Mesenchymal stem cell (in vitro differentiated cells and primary cell): Measurements from ENCODE around the gene AFDN.

Experiments
- DNase-seq: peaks from one replicate; pipeline ENCODE4 v3.0.0-alpha.2; 2013
- H2AFZ ChIP-seq: one replicate; pipeline ENCODE4 v1.6.1; 2013; ENCODE audit warnings: low read depth, mild to moderate bottlenecking, control low read depth, inconsistent platforms, low read length, moderate library complexity
- H2AK5ac ChIP-seq: 2 replicates; pipeline ENCODE4 v1.6.1; 2013; ENCODE audit warnings: low read length, moderate library complexity, mild to moderate bottlenecking, inconsistent platforms; ENCODE audit not compliant: severe bottlenecking
- H2BK120ac ChIP-seq: one replicate; pipeline ENCODE4 v1.6.1; 2013; ENCODE audit warnings: low read depth, mild to moderate bottlenecking, inconsistent platforms, low read length, moderate library complexity
- H2BK12ac ChIP-seq, 2 experiments: one replicate each; pipeline ENCODE4 v1.6.1; 2013; ENCODE audit warnings: inconsistent platforms in 2 of 2, low read length in 2 of 2, mild to moderate bottlenecking in 2 of 2, moderate library complexity in 2 of 2, control low read depth in 1 of 2
- H2BK15ac ChIP-seq: one replicate; pipeline ENCODE4 v1.6.1; 2013; ENCODE audit warnings: mild to moderate bottlenecking, low read depth, inconsistent platforms; ENCODE audit not compliant: poor library complexity, severe bottlenecking
- H2BK5ac ChIP-seq: 2 replicates; pipeline ENCODE4 v1.6.1; 2013; ENCODE audit warnings: low read depth, mild to moderate bottlenecking, low read length, control low read depth, inconsistent platforms; ENCODE audit not compliant: poor library complexity, severe bottlenecking
- H3K14ac ChIP-seq, 2 experiments: one replicate each; pipeline ENCODE4 v1.6.1; 2013; ENCODE audit warnings: inconsistent platforms in 2 of 2, low read length in 2 of 2, control low read depth in 1 of 2, mild to moderate bottlenecking in 1 of 2, moderate library complexity in 1 of 2
- H3K18ac ChIP-seq, 2 experiments: one replicate each; pipeline ENCODE4 v1.6.1; 2013; ENCODE audit warnings: inconsistent platforms in 2 of 2, low read length in 2 of 2, control low read depth in 1 of 2, low read depth in 1 of 2, mild to moderate bottlenecking in 1 of 2
- H3K23ac ChIP-seq, 2 experiments: one replicate each; pipeline ENCODE4 v1.6.1; 2013; ENCODE audit warnings: inconsistent platforms in 2 of 2, low read length in 2 of 2, mild to moderate bottlenecking in 2 of 2, moderate library complexity in 2 of 2, control low read depth in 1 of 2
- H3K27ac ChIP-seq: 2 replicates; pipeline ENCODE4 v1.5.1; 2013; ENCODE audit warnings: mild to moderate bottlenecking, moderate library complexity, low read length, control low read depth, inconsistent platforms; ENCODE audit not compliant: poor library complexity, severe bottlenecking
- H3K27me3 ChIP-seq, 2 experiments: 2 replicates each; pipeline versions ENCODE4 v1.6.1 to v1.7.0; 2013; ENCODE audit warnings: low read length in 2 of 2, mild to moderate bottlenecking in 2 of 2, moderate library complexity in 2 of 2, control low read depth in 1 of 2, inconsistent platforms in 1 of 2; ENCODE audit not compliant: control insufficient read depth in 1 of 2, insufficient read depth in 1 of 2
- H3K36me3 ChIP-seq, 2 experiments: 2 replicates each; pipeline versions ENCODE4 v1.6.1 to v1.7.0; 2013; ENCODE audit warnings: low read length in 2 of 2, control low read depth in 1 of 2, inconsistent platforms in 1 of 2, low read depth in 1 of 2, mild to moderate bottlenecking in 1 of 2; ENCODE audit not compliant: insufficient read depth in 2 of 2, control insufficient read depth in 1 of 2
- H3K4ac ChIP-seq, 2 experiments: one replicate each; pipeline ENCODE4 v1.6.1; 2013; ENCODE audit warnings: inconsistent platforms in 2 of 2, low read length in 2 of 2, mild to moderate bottlenecking in 2 of 2, moderate library complexity in 2 of 2, control low read depth in 1 of 2, low read depth in 1 of 2
- H3K4me1 ChIP-seq: 2 replicates; pipeline ENCODE4 v1.6.1; 2013; ENCODE audit warnings: low read depth, low read length, control low read depth; ENCODE audit not compliant: control insufficient read depth, insufficient read depth
- H3K4me2 ChIP-seq: 2 replicates; pipeline ENCODE4 v1.6.1; 2013; ENCODE audit warnings: low read length, mild to moderate bottlenecking, inconsistent platforms; ENCODE audit not compliant: poor library complexity, severe bottlenecking
- H3K4me3 ChIP-seq, 2 experiments: 2 replicates each; pipeline versions ENCODE4 v1.5.1 to v1.7.0; 2013; ENCODE audit warnings: low read length in 2 of 2, mild to moderate bottlenecking in 2 of 2, control low read depth in 1 of 2, low read depth in 1 of 2; ENCODE audit not compliant: insufficient read depth in 1 of 2
- H3K79me1 ChIP-seq: replicated peaks from 2 replicates; pipeline ENCODE4 v1.6.1; 2013; ENCODE audit warnings: mild to moderate bottlenecking, control low read depth, low read length, inconsistent platforms; ENCODE audit not compliant: poor library complexity, severe bottlenecking
- H3K9ac ChIP-seq: 2 replicates; pipeline ENCODE4 v1.7.0; 2013; ENCODE audit warnings: mild to moderate bottlenecking, low read length, moderate library complexity
- H3K9me3 ChIP-seq: 2 replicates; pipeline ENCODE4 v1.7.0; 2013; ENCODE audit warnings: mild to moderate bottlenecking, low read length; ENCODE audit not compliant: control insufficient read depth
- H4K8ac ChIP-seq: one replicate; pipeline ENCODE4 v1.6.1; 2013; ENCODE audit warnings: inconsistent platforms, mild to moderate bottlenecking, low read length, moderate library complexity
- H4K91ac ChIP-seq: one replicate; pipeline ENCODE4 v1.6.1; 2013; ENCODE audit warnings: mild to moderate bottlenecking, low read length, inconsistent platforms
- WGBS: methylation state at CpG from one replicate; pipeline ENCODE4 v1.1.7; 2013; ENCODE audit warnings: mixed read lengths; 5-methylcytosine and 5-hydroxymethylcytosine counted together

Gene AFDN

DNA sequence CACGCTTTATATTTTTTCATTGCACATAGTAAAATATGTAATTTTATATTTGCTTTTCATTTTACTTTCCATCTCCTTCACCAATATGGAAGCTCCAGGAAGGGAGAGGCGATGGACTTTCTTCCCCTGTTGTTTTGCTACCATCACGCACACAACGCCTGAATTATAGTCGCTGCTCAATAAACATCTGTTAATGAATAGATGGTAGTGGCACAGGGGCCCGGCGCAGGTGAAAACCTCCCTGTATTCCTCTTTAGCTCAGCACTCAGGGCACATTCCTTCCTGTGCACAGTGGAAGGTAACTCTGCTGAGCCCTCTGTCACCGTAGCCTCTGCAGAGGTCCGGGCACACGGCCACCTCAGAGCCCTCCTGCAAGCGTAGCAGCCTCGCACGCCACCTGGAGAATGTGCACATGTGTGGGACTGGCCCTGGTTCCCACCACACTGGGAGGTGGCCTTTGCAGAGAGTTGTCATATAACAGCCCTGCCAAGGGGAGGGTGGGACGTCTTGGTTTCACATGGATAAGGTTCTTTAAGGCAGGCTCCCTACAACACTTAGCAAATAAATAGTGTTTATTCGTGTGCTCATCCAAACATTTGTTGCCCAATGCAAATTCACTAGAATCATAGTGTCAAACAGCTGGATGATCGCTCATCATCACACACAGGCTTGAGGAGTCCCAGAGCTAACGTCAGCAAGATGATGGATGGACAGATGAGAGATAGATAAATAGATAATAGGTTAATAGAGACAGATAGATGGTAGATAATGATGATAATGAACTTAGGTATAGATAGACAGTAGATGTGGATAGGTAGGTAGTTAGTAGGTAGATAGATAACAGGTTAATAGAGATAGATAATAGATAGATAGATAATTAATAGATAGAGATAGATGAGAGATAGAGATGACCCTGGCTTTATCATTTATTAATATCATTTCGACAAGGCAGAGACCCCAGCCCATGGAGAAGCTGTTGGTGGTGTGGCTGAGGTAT lies 32.3 kb upstream of the AFDN start:
- Histone ChIP-seq H3K9ac (no peak overlapping the region), H3K18ac (no peak overlapping the region), H3K23ac (no peak overlapping the region), H2BK5ac (no peak overlapping the region), H2BK15ac (no peak overlapping the region), H2BK12ac (no peak overlapping the region), H4K8ac (no peak overlapping the region), H3K4ac (no peak overlapping the region), H3K4me2 (no peak overlapping the region), H2BK120ac (no peak overlapping the region), H3K27ac (no peak overlapping the region), H3K14ac (no peak overlapping the region), H3K27me3 (peaks cover 5 to 38% of the 10 kb centered on the region in 2 experiments), H4K91ac (no peak overlapping the region), H2AFZ (no peak overlapping the region), H3K79me1 (no peaks in the 10 kb centered on the region), H3K4me3 (no peak overlapping the region), H3K36me3 (no peaks in the 10 kb centered on the region), H3K4me1 (no peaks in the 10 kb centered on the region), H2AK5ac (no peak overlapping the region), H3K9me3 (no peaks in the 10 kb centered on the region)
- WGBS: 93% methylated on average over 13 of the region's 18 CpGs
- DNase-seq: no peak

DNA sequence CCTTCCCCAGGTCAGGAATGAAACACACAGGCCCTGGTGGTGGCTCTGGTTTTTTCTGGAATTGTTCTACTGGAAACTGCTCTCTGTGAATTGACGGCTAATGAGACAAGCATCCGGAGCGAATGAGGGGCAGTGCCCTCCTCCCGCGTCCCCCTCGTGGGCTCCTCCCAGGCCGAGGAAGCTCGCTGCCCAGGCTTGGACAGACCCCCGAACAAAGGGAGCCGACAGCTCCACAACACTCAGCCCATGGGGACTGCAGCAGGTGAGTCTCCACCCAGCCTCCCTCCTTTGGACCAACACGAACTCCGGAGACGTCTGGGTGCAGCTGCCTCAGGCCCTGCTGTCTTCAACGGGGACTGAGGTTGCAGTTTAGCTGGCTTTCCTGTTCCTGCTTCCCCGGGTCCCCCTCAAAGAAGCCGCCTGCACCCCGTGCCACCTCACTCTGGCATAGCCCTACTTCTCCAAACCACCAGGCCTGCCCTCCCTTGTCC lies 31.3 kb upstream of the AFDN start:
- H3K4ac ChIP-seq: no peak overlapping the region
- no peak for DNase-seq
- no peaks in the 10 kb centered on the region for H3K9me3 ChIP-seq
- no peak overlapping the region for H3K9ac ChIP-seq
- no peak overlapping the region for H2BK120ac ChIP-seq
- no peak overlapping the region for H3K23ac ChIP-seq
- H4K8ac ChIP-seq: no peak overlapping the region
- H2BK5ac ChIP-seq: no peak overlapping the region
- H2BK15ac ChIP-seq: peak overlapping the region; percentile 23
- no peak overlapping the region for H3K18ac ChIP-seq
- no peak overlapping the region for H4K91ac ChIP-seq
- H3K27ac ChIP-seq: no peak overlapping the region
- H3K27me3 ChIP-seq: peaks cover 5 to 39% of the 10 kb centered on the region in 2 experiments
- 87% methylated on average over 17 of the region's 17 CpGs for WGBS
- H2AK5ac ChIP-seq: no peak overlapping the region
- no peak overlapping the region for H2BK12ac ChIP-seq
- H3K14ac ChIP-seq: no peak overlapping the region
- H3K79me1 ChIP-seq: no peaks in the 10 kb centered on the region
- no peak overlapping the region for H3K4me2 ChIP-seq
- H3K4me3 ChIP-seq: no peak overlapping the region
- H2AFZ ChIP-seq: no peak overlapping the region
- H3K4me1 ChIP-seq: no peaks in the 10 kb centered on the region
- H3K36me3 ChIP-seq: no peaks in the 10 kb centered on the region

DNA sequence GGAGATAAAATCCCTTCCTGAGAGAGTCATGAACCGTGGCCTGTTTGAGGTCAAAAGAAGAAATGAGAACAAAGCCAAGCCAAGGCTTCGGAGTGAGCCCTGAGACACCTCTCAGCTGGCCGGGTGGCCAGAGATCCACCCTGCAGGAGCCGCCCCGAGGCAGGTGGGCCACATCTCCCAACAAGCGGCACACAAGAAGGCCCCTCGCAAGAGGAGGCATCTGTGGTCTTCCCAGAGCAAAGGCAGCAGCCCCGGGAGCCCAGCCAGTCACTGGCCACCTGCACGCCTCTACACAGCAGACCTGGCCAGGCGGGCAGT lies 30.9 kb upstream of the AFDN start:
- Histone ChIP-seq H3K14ac (no peak overlapping the region), H2BK5ac (no peak overlapping the region), H3K18ac (no peak overlapping the region), H2AFZ (no peak overlapping the region), H3K4ac (no peak overlapping the region), H3K9me3 (no peaks in the 10 kb centered on the region), H3K4me2 (no peak overlapping the region), H2AK5ac (no peak overlapping the region), H3K36me3 (no peaks in the 10 kb centered on the region), H3K27ac (no peak overlapping the region), H4K8ac (no peak overlapping the region), H2BK15ac (no peak overlapping the region), H3K79me1 (no peaks in the 10 kb centered on the region), H3K9ac (no peak overlapping the region), H3K27me3 (peaks cover 5 to 42% of the 10 kb centered on the region in 2 experiments), H3K4me3 (no peak overlapping the region), H4K91ac (no peak overlapping the region), H2BK120ac (no peak overlapping the region), H3K4me1 (no peaks in the 10 kb centered on the region), H3K23ac (no peak overlapping the region), H2BK12ac (no peak overlapping the region)
- no peak for DNase-seq
- 97% methylated on average over 10 of the region's 10 CpGs for WGBS

DNA sequence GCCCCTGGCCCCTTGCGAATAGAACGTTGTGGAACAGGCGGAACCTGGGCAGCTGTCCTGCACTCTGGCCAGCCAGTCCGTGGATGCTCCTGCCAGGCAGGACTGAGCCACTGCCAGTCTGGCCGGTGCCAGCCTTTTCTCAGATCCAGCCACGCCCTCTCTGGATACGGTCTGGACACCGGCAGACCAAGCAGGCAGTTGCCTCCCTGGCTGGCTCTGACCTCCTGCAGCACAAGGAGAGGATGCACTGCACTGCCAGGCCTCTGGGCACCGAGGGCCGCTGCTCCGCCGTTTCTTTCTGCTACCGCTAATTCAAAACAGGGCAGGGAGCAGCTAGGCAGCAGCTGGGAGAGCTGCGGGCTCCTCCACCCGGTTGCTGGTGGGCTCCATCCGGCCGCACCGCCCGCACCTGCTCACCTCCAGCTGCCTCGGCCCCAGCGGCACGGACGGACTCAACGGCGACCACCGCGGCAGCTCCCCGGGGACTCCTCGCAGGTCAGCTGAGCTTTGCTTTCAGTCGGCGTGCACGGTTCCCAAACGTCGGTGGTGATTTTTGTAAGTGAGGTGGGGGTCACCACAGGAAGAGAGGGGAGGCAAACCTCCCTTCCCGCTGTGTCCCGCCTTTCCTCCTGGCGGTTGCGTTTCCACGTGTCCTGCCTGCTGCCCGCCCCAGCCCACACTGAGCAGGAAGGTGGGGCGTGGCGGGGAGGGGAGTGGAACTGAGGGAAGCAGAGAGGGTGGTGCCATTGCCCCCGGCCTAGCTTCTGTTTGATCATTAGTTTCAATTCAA lies 30.3 kb upstream of the AFDN start:
- Histone ChIP-seq H2BK5ac (no peak overlapping the region), H2AFZ (no peak overlapping the region), H3K9me3 (no peaks in the 10 kb centered on the region), H3K23ac (peak overlapping the region in 1 of 2 experiments; percentile 61), H3K79me1 (no peaks in the 10 kb centered on the region), H4K8ac (peak overlapping the region; percentile 82), H3K36me3 (no peaks in the 10 kb centered on the region), H3K4me2 (no peak overlapping the region), H2BK120ac (no peak overlapping the region), H2BK15ac (no peak overlapping the region), H3K14ac (peak overlapping the region in 1 of 2 experiments; percentile 79), H2BK12ac (peak overlapping the region in 1 of 2 experiments; percentile 49), H3K18ac (no peak overlapping the region), H3K27me3 (peaks cover 5 to 46% of the 10 kb centered on the region in 2 experiments), H4K91ac (peak overlapping the region; percentile 34), H2AK5ac (no peak overlapping the region), H3K4me3 (peak overlapping the region in 1 of 2 experiments; percentile 68), H3K4ac (no peak overlapping the region), H3K4me1 (no peaks in the 10 kb centered on the region), H3K9ac (peak overlapping the region; percentile 38), H3K27ac (no peak overlapping the region)
- DNase-seq: no peak
- WGBS: 48% methylated on average over 40 of the region's 43 CpGs
